ENCODE measurements around the gene PNKD.

DNA sequence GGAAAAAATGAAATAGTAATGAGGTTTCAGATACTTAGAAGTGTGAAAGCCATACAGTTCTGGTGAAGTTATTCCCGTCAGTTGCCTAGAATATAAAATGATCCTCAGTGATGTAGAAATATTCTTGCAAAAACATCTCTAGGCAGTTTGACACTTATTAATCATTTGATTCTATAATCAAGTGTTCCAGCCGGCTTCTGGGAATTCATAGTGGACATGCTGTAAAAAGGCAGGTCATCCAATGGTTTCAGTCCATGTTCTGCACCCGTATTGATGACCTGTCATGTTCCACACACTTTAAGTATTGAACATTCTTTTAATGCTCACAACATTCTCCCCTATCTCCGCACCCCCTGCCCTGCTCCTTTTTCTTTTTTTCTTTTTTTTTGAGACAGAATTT is 33.5 kb upstream of the PNKD start:
- TF ChIP-seq, protein P1, sequence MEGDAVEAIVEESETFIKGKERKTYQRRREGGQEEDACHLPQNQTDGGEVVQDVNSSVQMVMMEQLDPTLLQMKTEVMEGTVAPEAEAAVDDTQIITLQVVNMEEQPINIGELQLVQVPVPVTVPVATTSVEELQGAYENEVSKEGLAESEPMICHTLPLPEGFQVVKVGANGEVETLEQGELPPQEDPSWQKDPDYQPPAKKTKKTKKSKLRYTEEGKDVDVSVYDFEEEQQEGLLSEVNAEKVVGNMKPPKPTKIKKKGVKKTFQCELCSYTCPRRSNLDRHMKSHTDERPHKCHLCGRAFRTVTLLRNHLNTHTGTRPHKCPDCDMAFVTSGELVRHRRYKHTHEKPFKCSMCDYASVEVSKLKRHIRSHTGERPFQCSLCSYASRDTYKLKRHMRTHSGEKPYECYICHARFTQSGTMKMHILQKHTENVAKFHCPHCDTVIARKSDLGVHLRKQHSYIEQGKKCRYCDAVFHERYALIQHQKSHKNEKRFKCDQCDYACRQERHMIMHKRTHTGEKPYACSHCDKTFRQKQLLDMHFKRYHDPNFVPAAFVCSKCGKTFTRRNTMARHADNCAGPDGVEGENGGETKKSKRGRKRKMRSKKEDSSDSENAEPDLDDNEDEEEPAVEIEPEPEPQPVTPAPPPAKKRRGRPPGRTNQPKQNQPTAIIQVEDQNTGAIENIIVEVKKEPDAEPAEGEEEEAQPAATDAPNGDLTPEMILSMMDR (IDR thresholded peaks at IDR 0.05 in 2 of 3, conservative IDR thresholded peaks at IDR 0.05 in 1 of 3; ENCODE audit: borderline replicate concordance in 1 of 3, insufficient read depth in 1 of 3, low read depth in 2 of 3, low read length in 2 of 3) = no peak
- no peak for TF ChIP-seq JUND (IDR thresholded peaks at IDR 0.05)
- TF ChIP-seq, protein P2, sequence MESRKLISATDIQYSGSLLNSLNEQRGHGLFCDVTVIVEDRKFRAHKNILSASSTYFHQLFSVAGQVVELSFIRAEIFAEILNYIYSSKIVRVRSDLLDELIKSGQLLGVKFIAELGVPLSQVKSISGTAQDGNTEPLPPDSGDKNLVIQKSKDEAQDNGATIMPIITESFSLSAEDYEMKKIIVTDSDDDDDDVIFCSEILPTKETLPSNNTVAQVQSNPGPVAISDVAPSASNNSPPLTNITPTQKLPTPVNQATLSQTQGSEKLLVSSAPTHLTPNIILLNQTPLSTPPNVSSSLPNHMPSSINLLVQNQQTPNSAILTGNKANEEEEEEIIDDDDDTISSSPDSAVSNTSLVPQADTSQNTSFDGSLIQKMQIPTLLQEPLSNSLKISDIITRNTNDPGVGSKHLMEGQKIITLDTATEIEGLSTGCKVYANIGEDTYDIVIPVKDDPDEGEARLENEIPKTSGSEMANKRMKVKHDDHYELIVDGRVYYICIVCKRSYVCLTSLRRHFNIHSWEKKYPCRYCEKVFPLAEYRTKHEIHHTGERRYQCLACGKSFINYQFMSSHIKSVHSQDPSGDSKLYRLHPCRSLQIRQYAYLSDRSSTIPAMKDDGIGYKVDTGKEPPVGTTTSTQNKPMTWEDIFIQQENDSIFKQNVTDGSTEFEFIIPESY (IDR thresholded peaks at IDR 0.05; ENCODE audit: extremely low read depth, insufficient replicate concordance, low read length) = no peak
- TF ChIP-seq RAD21 (IDR thresholded peaks at IDR 0.05; ENCODE audit: low read depth) = no peak
- no peak for TF ChIP-seq EZH2 (IDR thresholded peaks at IDR 0.05)
- TF ChIP-seq EGR1 (IDR thresholded peaks at IDR 0.05; ENCODE audit: low read depth) = no peak
- TF ChIP-seq POLR2AphosphoS5 (IDR thresholded peaks at IDR 0.05; ENCODE audit: low read depth, low read length) = no peak
- no peak for TF ChIP-seq POLR2A (IDR thresholded peaks at IDR 0.05; ENCODE audit: borderline replicate concordance, extremely low read depth, insufficient read depth, insufficient read length)
- TF ChIP-seq CEBPB (IDR thresholded peaks at IDR 0.05; ENCODE audit: low read depth) = no peak
